Measurements from ENCODE around the gene LRRC9. TPM values are rescaled to one million over a fixed set of nuclear protein-coding genes. Genes with fewer than 3 reads are reported as not detected.
"Not testable (repeated sequence)": the region's sequence is repeated elsewhere in the genome, so short reads cannot be mapped to it uniquely, and the experiment has no call there.

LRRC9 gene
- total RNA-seq, 2 experiments from 2014 or later: not detected

- CTCF ChIA-PET: interaction anchor here (1.0 kb wide), 1 partner anchor 10 kb away, joined by 3 read pairs; no protein-coding TSS in a partner anchor
- no peak overlapping the region for H3K4me3 Mint-ChIP-seq
These were observed 6.8 kb upstream of the LRRC9 start for GRCh38 chr14:59913187-59913586.

GRCh38 chr14:59918824-59919569, 947 bp upstream of the LRRC9 start:
- DNase-seq (peak; percentile 35), ATAC-seq (peak; percentile 30)
- Mint-ChIP-seq H3K36me3 (ENCODE audit: low read depth) (no peaks in the 10 kb centered on the region), H3K4me1 (peaks cover 6% of the 10 kb centered on the region), H3K4me3 (peak overlapping the region; percentile 58), H3K9me3 (ENCODE audit: low read depth) (no peaks in the 10 kb centered on the region), H3K27ac (no peak overlapping the region), H3K27me3 (peaks cover 29% of the 10 kb centered on the region)
- intact Hi-C loops (cut with DNase I, micrococcal nuclease): loop anchor here (1.0 to 5.0 kb wide), 3 partner anchors 46 to 287 kb away; no protein-coding TSS in a partner anchor
- ChIA-PET POLR2A (no interaction called here), CTCF (interaction anchor here (1.0 to 1.2 kb wide), 2 partner anchors 21 to 266 kb away, joined by 3 to 5 read pairs; no protein-coding TSS in a partner anchor)

More at GRCh38 chr14:59913187-59913586, 6.8 kb upstream of the LRRC9 start:
- Mint-ChIP-seq H3K27me3 (peaks cover 27% of the 10 kb centered on the region), H3K9me3 (ENCODE audit: low read depth) (no peaks in the 10 kb centered on the region), H3K27ac (no peak overlapping the region), H3K4me1 (no peaks in the 10 kb centered on the region), H3K36me3 (ENCODE audit: low read depth) (no peaks in the 10 kb centered on the region)
- DNase-seq (no peak), ATAC-seq (no peak)
- POLR2A ChIA-PET: no interaction called here
- intact Hi-C loops (cut with DNase I, micrococcal nuclease): no loop called here

- no peak overlapping the region for H3K27ac Mint-ChIP-seq
- peaks cover 6% of the 10 kb centered on the region for H3K4me1 Mint-ChIP-seq
- DNase-seq (no peak), ATAC-seq (no peak)
- H3K4me3 Mint-ChIP-seq: peak overlapping the region; percentile 45
- CTCF ChIA-PET: interaction anchor here (0.8 kb wide), 1 partner anchor 263 kb away, joined by 3 read pairs; no protein-coding TSS in a partner anchor
- H3K27me3 Mint-ChIP-seq: peaks cover 36% of the 10 kb centered on the region
- intact Hi-C loops (cut with DNase I, micrococcal nuclease): no loop called here
- POLR2A ChIA-PET: no interaction called here
- H3K36me3 Mint-ChIP-seq (ENCODE audit: low read depth): no peaks in the 10 kb centered on the region
- H3K9me3 Mint-ChIP-seq (ENCODE audit: low read depth): no peaks in the 10 kb centered on the region
These were observed 387 bp downstream of the LRRC9 start for GRCh38 chr14:59920378-59920683.

GRCh38 chr14:59925797-59926196, 5.9 kb downstream of the LRRC9 start:
- Mint-ChIP-seq H3K4me1 (peaks cover 15% of the 10 kb centered on the region), H3K9me3 (ENCODE audit: low read depth) (no peaks in the 10 kb centered on the region), H3K27me3 (peaks cover 21% of the 10 kb centered on the region), H3K4me3 (no peak overlapping the region), H3K27ac (no peak overlapping the region), H3K36me3 (ENCODE audit: low read depth) (no peaks in the 10 kb centered on the region)
- ChIA-PET POLR2A (no interaction called here), CTCF (interaction anchor here (0.6 kb wide), 1 partner anchor 165 kb away, joined by 3 read pairs; no protein-coding TSS in a partner anchor)
- no peak for DNase-seq
- ATAC-seq: peak; percentile 64
- intact Hi-C loops (cut with DNase I, micrococcal nuclease): no loop called here

- no peaks in the 10 kb centered on the region for H3K9me3 Mint-ChIP-seq (ENCODE audit: low read depth)
- H3K4me1 Mint-ChIP-seq: peaks cover 15% of the 10 kb centered on the region
- ChIA-PET POLR2A (no interaction called here), CTCF (interaction anchor here (1.0 kb wide), 1 partner anchor 38 kb away, joined by 3 read pairs; no protein-coding TSS in a partner anchor)
- DNase-seq: no peak
- H3K27ac Mint-ChIP-seq: no peak overlapping the region
- intact Hi-C loops (cut with DNase I, micrococcal nuclease): no loop called here
- peaks cover 14% of the 10 kb centered on the region for H3K27me3 Mint-ChIP-seq
- peak; percentile 73 for ATAC-seq
- no peak overlapping the region for H3K4me3 Mint-ChIP-seq
- H3K36me3 Mint-ChIP-seq (ENCODE audit: low read depth): no peaks in the 10 kb centered on the region
These were observed 6.6 kb downstream of the LRRC9 start for GRCh38 chr14:59926534-59926933.

- intact Hi-C loops (cut with DNase I, micrococcal nuclease): no loop called here
- no peaks in the 10 kb centered on the region for H3K9me3 Mint-ChIP-seq (ENCODE audit: low read depth)
These were observed 11.3 kb downstream of the LRRC9 start for GRCh38 chr14:59931237-59931636.

GRCh38 chr14:59936145-59936544, 16.2 kb downstream of the LRRC9 start:
- no peak for ATAC-seq

More at GRCh38 chr14:59931237-59931636, 11.3 kb downstream of the LRRC9 start:
- ChIA-PET POLR2A (no interaction called here), CTCF (no interaction called here)
- peaks cover 6% of the 10 kb centered on the region for H3K27me3 Mint-ChIP-seq
- peaks cover 9% of the 10 kb centered on the region for H3K4me1 Mint-ChIP-seq
- ATAC-seq: no peak
- H3K27ac Mint-ChIP-seq: no peak overlapping the region
- no peak for DNase-seq
- H3K36me3 Mint-ChIP-seq (ENCODE audit: low read depth): no peaks in the 10 kb centered on the region
- H3K4me3 Mint-ChIP-seq: no peak overlapping the region

GRCh38 chr14:59939828-59940227, 19.9 kb downstream of the LRRC9 start:
- peaks cover 5% of the 10 kb centered on the region for H3K9me3 Mint-ChIP-seq (ENCODE audit: low read depth)
- H3K36me3 Mint-ChIP-seq (ENCODE audit: low read depth): no peaks in the 10 kb centered on the region
- no peak for ATAC-seq
- no peak overlapping the region for H3K4me3 Mint-ChIP-seq
- DNase-seq: no peak
- intact Hi-C loops (cut with DNase I, micrococcal nuclease): no loop called here
- H3K4me1 Mint-ChIP-seq: peaks cover 6% of the 10 kb centered on the region
- H3K27ac Mint-ChIP-seq: no peak overlapping the region
- peaks cover 24% of the 10 kb centered on the region for H3K27me3 Mint-ChIP-seq
- POLR2A ChIA-PET: no interaction called here
- CTCF ChIA-PET: no interaction called here

More at GRCh38 chr14:59936145-59936544, 16.2 kb downstream of the LRRC9 start:
- Mint-ChIP-seq H3K27me3 (peaks cover 14% of the 10 kb centered on the region), H3K36me3 (ENCODE audit: low read depth) (no peaks in the 10 kb centered on the region), H3K4me3 (no peak overlapping the region), H3K4me1 (peaks cover 6% of the 10 kb centered on the region), H3K9me3 (ENCODE audit: low read depth) (no peaks in the 10 kb centered on the region), H3K27ac (no peak overlapping the region)
- intact Hi-C loops (cut with DNase I, micrococcal nuclease): no loop called here
- no peak for DNase-seq
- ChIA-PET POLR2A (no interaction called here), CTCF (interaction anchor here (0.6 kb wide), 1 partner anchor 605 kb away, joined by 3 read pairs; no protein-coding TSS in a partner anchor)

GRCh38 chr14:59942296-59942862, 22.4 kb downstream of the LRRC9 start:
- H3K27me3 Mint-ChIP-seq: peaks cover 23% of the 10 kb centered on the region
- intact Hi-C loops (cut with DNase I, micrococcal nuclease); POLR2A ChIA-PET; H3K36me3 Mint-ChIP-seq (ENCODE audit: low read depth); ATAC-seq; H3K9me3 Mint-ChIP-seq (ENCODE audit: low read depth); CTCF ChIA-PET; H3K27ac Mint-ChIP-seq; H3K4me1 Mint-ChIP-seq; H3K4me3 Mint-ChIP-seq; DNase-seq: not testable (repeated sequence)

- Mint-ChIP-seq H3K4me3 (no peak overlapping the region), H3K27me3 (peaks cover 12% of the 10 kb centered on the region), H3K4me1 (peaks cover under 1% of the 10 kb centered on the region), H3K27ac (no peak overlapping the region), H3K36me3 (ENCODE audit: low read depth) (no peaks in the 10 kb centered on the region), H3K9me3 (ENCODE audit: low read depth) (peaks cover 5% of the 10 kb centered on the region)
- ChIA-PET POLR2A (no interaction called here), CTCF (interaction anchor here (1.1 to 1.4 kb wide), 3 partner anchors 17 to 240 kb away, joined by 3 to 7 read pairs (median 4); no protein-coding TSS in a partner anchor)
- DNase-seq (no peak), ATAC-seq (no peak)
- intact Hi-C loops (cut with DNase I, micrococcal nuclease): no loop called here
These were observed 25.0 kb downstream of the LRRC9 start for GRCh38 chr14:59944909-59945308.

- H3K27ac Mint-ChIP-seq; H3K4me3 Mint-ChIP-seq; H3K4me1 Mint-ChIP-seq; DNase-seq; ATAC-seq; POLR2A ChIA-PET; intact Hi-C loops (cut with DNase I, micrococcal nuclease); H3K27me3 Mint-ChIP-seq; CTCF ChIA-PET: not testable (repeated sequence)
- H3K9me3 Mint-ChIP-seq (ENCODE audit: low read depth): peaks cover 33% of the 10 kb centered on the region
- H3K36me3 Mint-ChIP-seq (ENCODE audit: low read depth): peaks cover 10% of the 10 kb centered on the region
These were observed 32.2 kb downstream of the LRRC9 start for GRCh38 chr14:59952141-59952540.

GRCh38 chr14:59957890-59958289, 37.9 kb downstream of the LRRC9 start:
- Mint-ChIP-seq H3K9me3 (ENCODE audit: low read depth) (peaks cover 30% of the 10 kb centered on the region), H3K36me3 (ENCODE audit: low read depth) (peaks cover 10% of the 10 kb centered on the region)
- ATAC-seq; POLR2A ChIA-PET; H3K4me1 Mint-ChIP-seq; DNase-seq; H3K27me3 Mint-ChIP-seq; H3K27ac Mint-ChIP-seq; CTCF ChIA-PET; intact Hi-C loops (cut with DNase I, micrococcal nuclease); H3K4me3 Mint-ChIP-seq: not testable (repeated sequence)

Measured in activated CD4-positive, alpha-beta T cell treated with anti-CD3 and anti-CD28 coated beads for 36 hours (primary cell).